AG04449 (cell line): ENCODE data around the gene ZNF680.

ENCODE experiments used
- CTCF ChIA-PET: fragments of 350-600 bp; formaldehyde crosslinking; extraction: SDS; loops from one replicate; lab custom pipeline; 2021; ENCODE audit warnings: antibody characterized with exemption; lab: Yijun Ruan, JAX
- POLR2A ChIA-PET: fragments of 400-600, 350-600 bp; formaldehyde crosslinking; extraction: SDS; loops from one replicate; lab custom pipeline; 2020; ENCODE audit warnings: antibody characterized with exemption, inconsistent platforms; lab: Yijun Ruan, JAX
- DNase-seq: peaks from one replicate; pipeline ENCODE4 v3.0.0-alpha.2; 2010; ENCODE audit warnings: low read depth, low spot score
- H3K4me3 ChIP-seq: 2 replicates; pipeline ENCODE4 v1.5.1; 2011; ENCODE audit warnings: low read depth, mild to moderate bottlenecking, control low read depth, low read length
- CTCF ChIP-seq: IDR thresholded peaks from one replicate; pipeline ENCODE4 v1.5.1; 2011; ENCODE audit warnings: mild to moderate bottlenecking, moderate library complexity, low read length, control low read depth, inconsistent platforms; ENCODE audit not compliant: insufficient read depth; ENCODE audit errors: missing control alignments

ZNF680 gene

DNA sequence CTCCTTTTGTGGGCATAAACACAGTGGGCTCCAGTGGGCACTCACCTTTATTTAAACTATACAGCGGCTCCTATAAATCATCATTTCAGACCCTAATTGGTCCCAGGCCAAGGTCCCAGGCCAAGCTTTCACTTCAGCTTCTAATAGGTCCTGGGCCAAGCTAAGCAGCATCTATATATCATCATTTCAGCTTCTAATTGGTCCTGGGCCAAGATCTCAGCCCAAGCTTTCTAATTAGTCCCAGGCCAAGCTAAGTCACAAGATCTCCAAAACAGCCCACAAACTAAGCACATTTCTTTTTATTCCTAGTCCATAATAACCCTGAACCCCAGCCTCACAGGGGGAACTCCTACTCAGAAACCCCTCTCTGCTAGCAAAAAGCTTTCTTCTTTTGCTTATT, 47.1 kb downstream of the ZNF680 start:
- no peak overlapping the region for H3K4me3 ChIP-seq
- POLR2A ChIA-PET = no interaction called here
- CTCF ChIA-PET = no interaction called here
- DNase-seq = no peak
- TF ChIP-seq CTCF = no peak

- TF ChIP-seq CTCF = no peak
- ChIA-PET POLR2A (no interaction called here), CTCF (no interaction called here)
- no peak for DNase-seq
- H3K4me3 ChIP-seq = no peak overlapping the region
Observed at GRCh38 chr7:64515330-64515729, 47.5 kb downstream of the ZNF680 start.

GRCh38 chr7:64509583-64509982, 53.3 kb downstream of the ZNF680 start:
- ChIA-PET CTCF (no interaction called here), POLR2A (no interaction called here)
- no peak overlapping the region for H3K4me3 ChIP-seq

GRCh38 chr7:64504581-64505120, 58.2 kb downstream of the ZNF680 start:
- TF ChIP-seq CTCF = no peak
- no peak overlapping the region for H3K4me3 ChIP-seq
- CTCF ChIA-PET = no interaction called here
- POLR2A ChIA-PET = no interaction called here
- no peak for DNase-seq

More at GRCh38 chr7:64509583-64509982, 53.3 kb downstream of the ZNF680 start:
- no peak for DNase-seq
- TF ChIP-seq CTCF = no peak

DNA sequence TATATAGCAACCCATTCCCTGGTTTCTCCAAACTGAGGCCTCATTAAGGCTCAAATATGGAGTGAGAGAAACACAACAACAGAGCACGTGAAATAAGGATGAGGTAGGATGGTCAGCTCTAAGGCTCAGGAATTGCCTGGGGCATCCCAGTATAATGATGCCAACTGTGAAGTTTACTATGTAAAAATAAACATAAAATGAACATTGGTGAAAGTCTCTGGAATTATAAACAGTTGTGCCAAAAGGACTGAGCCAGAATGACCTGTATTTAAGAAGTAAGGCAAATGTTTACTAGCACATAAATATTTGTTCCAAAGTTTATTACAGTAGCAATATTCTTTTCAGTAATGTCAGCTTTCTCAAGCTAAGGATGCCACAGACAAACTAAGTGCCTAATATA, 64.6 kb downstream of the ZNF680 start:
- DNase-seq = no peak
- TF ChIP-seq CTCF = no peak
- ChIA-PET POLR2A (no interaction called here), CTCF (no interaction called here)
- no peak overlapping the region for H3K4me3 ChIP-seq

- ChIA-PET CTCF (no interaction called here), POLR2A (no interaction called here)
- DNase-seq = no peak
- TF ChIP-seq CTCF = no peak
- H3K4me3 ChIP-seq = no peak overlapping the region
Observed at GRCh38 chr7:64494912-64495461, 67.9 kb downstream of the ZNF680 start.
